B cell (primary cell): ENCODE results near the gene RBM19. TPM values are rescaled to one million over a fixed set of nuclear protein-coding genes. Genes with fewer than 3 reads are reported as not detected.

Experiments
- ATAC-seq: fragments of 200-7000 bp; cut with Tn5 transposase; one replicate; pipeline ENCODE4 v1.10.0; 2021; ENCODE audit warnings: low read depth, mild to moderate bottlenecking, moderate number of reproducible peaks, moderate library complexity
- CTCF ChIA-PET: fragments of 350-600 bp; sonication (Branson Sonifier 250); formaldehyde crosslinking; loops from one replicate; lab custom pipeline; 2021; ENCODE audit warnings: antibody characterized with exemption, inconsistent platforms; lab: Charles Lee
- POLR2A ChIA-PET: fragments of 350-600 bp; sonication (Branson Sonifier 250); formaldehyde crosslinking; loops from one replicate; lab custom pipeline; 2021; ENCODE audit warnings: antibody characterized with exemption; lab: Charles Lee
- DNase-seq: peaks from one replicate; pipeline ENCODE4 v3.0.0; 2013
- H2AFZ ChIP-seq: 2 replicates; pipeline ENCODE4 v1.6.1; 2012; ENCODE audit warnings: mild to moderate bottlenecking, low read depth, low read length; ENCODE audit not compliant: insufficient read depth, poor library complexity, severe bottlenecking
- H3K27ac ChIP-seq, 2 donors: 1 replicate in 1 of 2; 2 replicates in 1 of 2; pipeline ENCODE4 v1.5.1; 2012 to 2013; ENCODE audit warnings: low read length in 2 of 2, mild to moderate bottlenecking in 2 of 2, moderate library complexity in 1 of 2
- H3K27me3 ChIP-seq, 4 experiments: fragments of 200-600 bp in 1 of 4; sonication (generic) in 1 of 4; replicated peaks in 1 of 4; 1 replicate in 2 of 4; 2 replicates in 2 of 4; pipeline versions ENCODE4 v1.6.1 to v1.7.0; 2013 to 2016; ENCODE audit warnings: low read length in 3 of 4, mild to moderate bottlenecking in 2 of 4, mixed read lengths in 1 of 4, moderate library complexity in 1 of 4; ENCODE audit not compliant: insufficient read depth in 4 of 4, control insufficient read depth in 3 of 4; ENCODE audit errors: control extremely low read depth in 1 of 4
- H3K36me3 ChIP-seq, 2 experiments: replicated peaks in 1 of 2; 1 replicate in 1 of 2; 2 replicates in 1 of 2; pipeline versions ENCODE4 v1.6.1 to v1.7.1; 2013; ENCODE audit warnings: low read length in 1 of 2; ENCODE audit not compliant: insufficient read depth in 2 of 2, control insufficient read depth in 1 of 2; ENCODE audit errors: control extremely low read depth in 1 of 2, extremely low read depth in 1 of 2
- H3K4me1 ChIP-seq, 2 donors: fragments of 200-600 bp in 1 of 2; sonication (generic) in 1 of 2; 1 replicate in 1 of 2; 2 replicates in 1 of 2; pipeline versions ENCODE4 v1.5.1 to v1.6.1; 2013 to 2017; ENCODE audit warnings: low read length in 2 of 2; ENCODE audit not compliant: control insufficient read depth in 2 of 2, insufficient read depth in 2 of 2
- H3K4me2 ChIP-seq: replicated peaks from 2 replicates; pipeline ENCODE3; 2012; ENCODE audit warnings: mild to moderate bottlenecking, low read depth, low read length; ENCODE audit not compliant: poor library complexity, severe bottlenecking
- H3K4me3 ChIP-seq, 5 experiments: fragments of 200-600 bp in 1 of 5; sonication (generic) in 1 of 5; 1 replicate in 3 of 5; 2 replicates in 2 of 5; pipeline versions ENCODE4 v1.5.1 to v1.7.0; 2011 to 2016; ENCODE audit warnings: low read length in 4 of 5, mild to moderate bottlenecking in 4 of 5, low read depth in 2 of 5, control low read depth in 1 of 5, moderate library complexity in 1 of 5; ENCODE audit not compliant: insufficient read depth in 1 of 5; ENCODE audit errors: control extremely low read depth in 1 of 5, extremely low read depth in 1 of 5
- H3K79me2 ChIP-seq: fragments of 200-600 bp; sonication (generic); one replicate; pipeline ENCODE4 v1.6.0; 2016; ENCODE audit warnings: low read length; ENCODE audit not compliant: control insufficient read depth, insufficient read depth
- H3K9ac ChIP-seq: fragments of 200-600 bp; sonication (generic); 2 replicates; pipeline ENCODE4 v1.6.1; 2017; ENCODE audit warnings: mild to moderate bottlenecking, low read length, moderate library complexity
- H3K9me3 ChIP-seq, 3 donors: one replicate each; pipeline versions ENCODE4 v1.6.1 to v1.7.1; 2013; ENCODE audit warnings: low read length in 2 of 3; ENCODE audit not compliant: control insufficient read depth in 2 of 3, insufficient read depth in 1 of 3; ENCODE audit errors: control extremely low read depth in 1 of 3
- H4K20me1 ChIP-seq: 2 replicates; pipeline ENCODE4 v1.6.0; 2012; ENCODE audit warnings: mild to moderate bottlenecking, low read length; ENCODE audit not compliant: insufficient read depth, control insufficient read depth, poor library complexity, severe bottlenecking
- H3K27ac Mint-ChIP-seq: one replicate; pipeline ENCODE4 v1.8.0; 2021; ENCODE audit warnings: mixed read lengths
- H3K27me3 Mint-ChIP-seq: one replicate; pipeline ENCODE4 v1.8.0; 2021; ENCODE audit warnings: mixed read lengths
- H3K4me1 Mint-ChIP-seq: one replicate; pipeline ENCODE4 v1.8.0; 2021; ENCODE audit warnings: mixed read lengths
- H3K4me3 Mint-ChIP-seq: one replicate; pipeline ENCODE4 v1.8.0; 2021; ENCODE audit warnings: mixed read lengths
- H3K9me3 Mint-ChIP-seq: one replicate; pipeline ENCODE4 v1.8.0; 2022; ENCODE audit warnings: mixed read lengths; ENCODE audit not compliant: insufficient read depth
- EZH2 ChIP-seq: IDR thresholded peaks from 2 replicates; pipeline ENCODE4 v1.6.1; 2012; ENCODE audit warnings: borderline replicate concordance, low read depth, mild to moderate bottlenecking, moderate library complexity, low read length; ENCODE audit not compliant: insufficient read depth, poor library complexity, severe bottlenecking
- WGBS: methylation state at CpG from one replicate; pipeline ENCODE4 v1.1.5; 2013; ENCODE audit warnings: missing lambda C conversion rate; ENCODE audit not compliant: insufficient coverage; 5-methylcytosine and 5-hydroxymethylcytosine counted together
- intact Hi-C: fragments of 100-400 bp; cut with micrococcal nuclease; formaldehyde crosslinking; loops from one replicate; pipeline ENCODE4 v1.10.0; 2022
- polyA plus RNA-seq: library from polyadenylated mRNA; depleted of rRNA; stranded (reverse); fragments of >200 nt; gene quantifications from 2 replicates; pipeline ENCODE4 v1.2.3, GENCODE V29; 2012
- total RNA-seq, 2 donors: library from RNA; stranded (reverse); fragments of 120-200 nt in 1 of 2; gene quantifications; 1 replicate in 1 of 2; 2 replicates in 1 of 2; pipeline versions ENCODE4 v1.2.3 to v1.2.4, GENCODE V29; 2013 to 2022
- TF ChIP-seq, protein P1 (sequence below): fragments of 200-600 bp; IDR thresholded peaks from one replicate; pipeline ENCODE4 v1.8.0; 2022; ENCODE audit warnings: antibody characterized with exemption, mild to moderate bottlenecking

Gene RBM19
- total and polyA plus RNA-seq, 2 donors (not counting 1 experiment from before 2014, with no cell fraction given): 43.1 to 90.0 TPM

DNA sequence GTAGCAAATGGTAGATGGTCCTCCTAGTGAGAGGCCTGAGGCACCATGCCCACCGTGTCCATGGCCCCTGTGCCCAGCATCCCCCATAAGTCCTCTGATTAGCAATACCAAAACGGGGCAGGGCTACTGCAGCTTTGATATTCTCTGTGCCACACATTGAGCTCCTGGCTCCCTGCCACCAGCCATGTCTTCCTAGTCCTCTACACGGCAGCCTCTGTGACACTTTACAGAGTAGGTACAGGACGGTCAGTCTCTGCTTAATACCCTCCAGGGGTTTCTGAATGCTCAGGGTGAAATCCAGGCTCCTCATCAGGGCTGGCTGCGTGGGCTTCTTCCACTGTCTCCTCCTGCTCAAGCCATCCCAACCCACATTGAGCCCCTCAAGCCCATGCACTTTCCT lies 8.0 kb downstream of the RBM19 start:
- Mint-ChIP-seq H3K27me3 (no peaks in the 10 kb centered on the region), H3K4me1 (peaks cover 6% of the 10 kb centered on the region), H3K4me3 (no peak overlapping the region), H3K27ac (no peak overlapping the region), H3K9me3 (no peaks in the 10 kb centered on the region)
- Histone ChIP-seq H3K4me1 (no peaks in the 10 kb centered on the region), H4K20me1 (no peaks in the 10 kb centered on the region), H3K79me2 (peaks cover under 1% of the 10 kb centered on the region), H3K27me3 (no peaks in the 10 kb centered on the region), H3K27ac (no peak overlapping the region), H3K9me3 (no peaks in the 10 kb centered on the region), H3K36me3 (peaks cover 0 to 90% of the 10 kb centered on the region in 2 experiments), H3K9ac (no peak overlapping the region), H3K4me3 (no peak overlapping the region), H3K4me2 (no peak overlapping the region), H2AFZ (no peak overlapping the region)
- CTCF ChIA-PET: no interaction called here
- intact Hi-C loops: no loop called here
- ATAC-seq: no peak
- WGBS: 95% methylated on average over 5 of the region's 5 CpGs
- DNase-seq: no peak
- TF ChIP-seq, protein P1, sequence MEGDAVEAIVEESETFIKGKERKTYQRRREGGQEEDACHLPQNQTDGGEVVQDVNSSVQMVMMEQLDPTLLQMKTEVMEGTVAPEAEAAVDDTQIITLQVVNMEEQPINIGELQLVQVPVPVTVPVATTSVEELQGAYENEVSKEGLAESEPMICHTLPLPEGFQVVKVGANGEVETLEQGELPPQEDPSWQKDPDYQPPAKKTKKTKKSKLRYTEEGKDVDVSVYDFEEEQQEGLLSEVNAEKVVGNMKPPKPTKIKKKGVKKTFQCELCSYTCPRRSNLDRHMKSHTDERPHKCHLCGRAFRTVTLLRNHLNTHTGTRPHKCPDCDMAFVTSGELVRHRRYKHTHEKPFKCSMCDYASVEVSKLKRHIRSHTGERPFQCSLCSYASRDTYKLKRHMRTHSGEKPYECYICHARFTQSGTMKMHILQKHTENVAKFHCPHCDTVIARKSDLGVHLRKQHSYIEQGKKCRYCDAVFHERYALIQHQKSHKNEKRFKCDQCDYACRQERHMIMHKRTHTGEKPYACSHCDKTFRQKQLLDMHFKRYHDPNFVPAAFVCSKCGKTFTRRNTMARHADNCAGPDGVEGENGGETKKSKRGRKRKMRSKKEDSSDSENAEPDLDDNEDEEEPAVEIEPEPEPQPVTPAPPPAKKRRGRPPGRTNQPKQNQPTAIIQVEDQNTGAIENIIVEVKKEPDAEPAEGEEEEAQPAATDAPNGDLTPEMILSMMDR: no peak
- no peak for TF ChIP-seq EZH2
- POLR2A ChIA-PET: no interaction called here

GRCh38 chr12:113957627-113958026 lies 8.5 kb downstream of the RBM19 start:
- CTCF ChIA-PET: no interaction called here

More at GRCh38 chr12:113957627-113958026, 8.5 kb downstream of the RBM19 start:
- Histone ChIP-seq H3K4me2 (no peak overlapping the region), H4K20me1 (no peaks in the 10 kb centered on the region), H3K9ac (no peak overlapping the region), H3K27ac (no peak overlapping the region), H3K27me3 (no peaks in the 10 kb centered on the region), H2AFZ (no peak overlapping the region), H3K9me3 (no peaks in the 10 kb centered on the region), H3K4me1 (no peaks in the 10 kb centered on the region), H3K4me3 (no peak overlapping the region), H3K79me2 (no peaks in the 10 kb centered on the region), H3K36me3 (peaks cover 0 to 89% of the 10 kb centered on the region in 2 experiments)
- Mint-ChIP-seq H3K27ac (no peak overlapping the region), H3K9me3 (no peaks in the 10 kb centered on the region), H3K4me3 (no peak overlapping the region), H3K4me1 (peaks cover 4% of the 10 kb centered on the region), H3K27me3 (no peaks in the 10 kb centered on the region)
- no peak for ATAC-seq
- TF ChIP-seq, protein P1: no peak
- POLR2A ChIA-PET: no interaction called here
- 94% methylated on average over 17 of the region's 17 CpGs for WGBS
- intact Hi-C loops: no loop called here
- no peak for DNase-seq
